Measurements from ENCODE around the gene SPNS2. TPM values are rescaled to one million over a fixed set of nuclear protein-coding genes. Genes with fewer than 3 reads are reported as not detected.

Gene SPNS2
- total and polyA plus RNA-seq, 10 of the 15 experiments (the other 5 are each of a cell fraction or from before 2014, with no cell fraction given), result 0.04 to 1.1 (median 0.23) TPM; not detected in 2

- Histone ChIP-seq H3K4me1 (ENCODE audit: control insufficient read depth, insufficient read depth, low read length) (no peaks in the 10 kb centered on the region), H3K27me3 (replicated peaks in 1 of 2; ENCODE audit: control insufficient read depth in 2 of 2, insufficient read depth in 2 of 2, low read length in 1 of 2) (no peaks in the 10 kb centered on the region; a peak in 2 of 4 replicates), H3K4me3 (no peak overlapping the region), H4K20me1 (ENCODE audit: control insufficient read depth, insufficient read depth) (no peaks in the 10 kb centered on the region), H3K9me3 (replicated peaks; ENCODE audit: control insufficient read depth, insufficient read depth, low read length) (no peaks in the 10 kb centered on the region), H3K27ac (ENCODE audit: control insufficient read depth, insufficient read depth) (no peak overlapping the region), H3K36me3 (ENCODE audit: control insufficient read depth in 2 of 2, insufficient read depth in 2 of 2, low read length in 1 of 2) (no peaks in the 10 kb centered on the region), H2AFZ (ENCODE audit: control insufficient read depth, low read depth, low read length) (no peak overlapping the region), H3K9ac (ENCODE audit: control insufficient read depth, insufficient read depth, low read length) (no peak overlapping the region), H3K79me2 (ENCODE audit: control insufficient read depth, insufficient read depth, low read length) (no peaks in the 10 kb centered on the region), H3K4me2 (ENCODE audit: control insufficient read depth, insufficient read depth) (no peak overlapping the region)
- in situ Hi-C loops (cut with MboI), result no loop called here
- no peak for DNase-seq (ENCODE audit: low read depth, low spot score)
- WGBS (ENCODE audit: insufficient coverage, insufficient replicate concordance, low lambda C conversion rate, missing lambda C conversion rate), result 36% methylated on average over 11 of the region's 11 CpGs
- no peak for FAIRE-seq
- no peak for TF ChIP-seq ASH2L (IDR thresholded peaks at IDR 0.05; ENCODE audit: borderline replicate concordance, low read depth)
- TF ChIP-seq, protein P1, sequence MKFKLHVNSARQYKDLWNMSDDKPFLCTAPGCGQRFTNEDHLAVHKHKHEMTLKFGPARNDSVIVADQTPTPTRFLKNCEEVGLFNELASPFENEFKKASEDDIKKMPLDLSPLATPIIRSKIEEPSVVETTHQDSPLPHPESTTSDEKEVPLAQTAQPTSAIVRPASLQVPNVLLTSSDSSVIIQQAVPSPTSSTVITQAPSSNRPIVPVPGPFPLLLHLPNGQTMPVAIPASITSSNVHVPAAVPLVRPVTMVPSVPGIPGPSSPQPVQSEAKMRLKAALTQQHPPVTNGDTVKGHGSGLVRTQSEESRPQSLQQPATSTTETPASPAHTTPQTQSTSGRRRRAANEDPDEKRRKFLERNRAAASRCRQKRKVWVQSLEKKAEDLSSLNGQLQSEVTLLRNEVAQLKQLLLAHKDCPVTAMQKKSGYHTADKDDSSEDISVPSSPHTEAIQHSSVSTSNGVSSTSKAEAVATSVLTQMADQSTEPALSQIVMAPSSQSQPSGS (IDR thresholded peaks at IDR 0.05; ENCODE audit: low read length), result no peak
- TF ChIP-seq, protein P2, sequence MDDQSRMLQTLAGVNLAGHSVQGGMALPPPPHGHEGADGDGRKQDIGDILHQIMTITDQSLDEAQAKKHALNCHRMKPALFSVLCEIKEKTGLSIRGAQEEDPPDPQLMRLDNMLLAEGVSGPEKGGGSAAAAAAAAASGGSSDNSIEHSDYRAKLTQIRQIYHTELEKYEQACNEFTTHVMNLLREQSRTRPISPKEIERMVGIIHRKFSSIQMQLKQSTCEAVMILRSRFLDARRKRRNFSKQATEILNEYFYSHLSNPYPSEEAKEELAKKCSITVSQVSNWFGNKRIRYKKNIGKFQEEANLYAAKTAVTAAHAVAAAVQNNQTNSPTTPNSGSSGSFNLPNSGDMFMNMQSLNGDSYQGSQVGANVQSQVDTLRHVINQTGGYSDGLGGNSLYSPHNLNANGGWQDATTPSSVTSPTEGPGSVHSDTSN (IDR thresholded peaks at IDR 0.05; ENCODE audit: insufficient replicate concordance, low read depth, low read length), result no peak
- no peak for TF ChIP-seq BACH1 (IDR thresholded peaks at IDR 0.05; ENCODE audit: borderline replicate concordance)
- TF ChIP-seq TCF7 (IDR thresholded peaks at IDR 0.05; ENCODE audit: borderline replicate concordance), result no peak
- no peak for TF ChIP-seq NR2C1 (IDR thresholded peaks at IDR 0.05)
- TF ChIP-seq POLR2AphosphoS5 (IDR thresholded peaks at IDR 0.05; ENCODE audit: low read length), result no peak
- TF ChIP-seq IRF3 (IDR thresholded peaks at IDR 0.05), result no peak
- no TSS peak for BruUV-seq (replicated peaks)
- CTCF ChIA-PET, result no interaction called here
- intact Hi-C loops (cut with micrococcal nuclease; ENCODE audit: unreplicated experiment), result no loop called here
- RAD21 ChIA-PET (ENCODE audit: unreplicated experiment), result no interaction called here
- SMC1A ChIA-PET (ENCODE audit: uncharacterized antibody, unreplicated experiment), result no interaction called here
- POLR2A ChIA-PET, result no interaction called here
- no peak for ATAC-seq
Measured at GRCh38 chr17:4449736-4450135, 48.9 kb upstream of the SPNS2 start.
